ENCODE results near the gene SORCS1.

The SORCS1 gene

DNA sequence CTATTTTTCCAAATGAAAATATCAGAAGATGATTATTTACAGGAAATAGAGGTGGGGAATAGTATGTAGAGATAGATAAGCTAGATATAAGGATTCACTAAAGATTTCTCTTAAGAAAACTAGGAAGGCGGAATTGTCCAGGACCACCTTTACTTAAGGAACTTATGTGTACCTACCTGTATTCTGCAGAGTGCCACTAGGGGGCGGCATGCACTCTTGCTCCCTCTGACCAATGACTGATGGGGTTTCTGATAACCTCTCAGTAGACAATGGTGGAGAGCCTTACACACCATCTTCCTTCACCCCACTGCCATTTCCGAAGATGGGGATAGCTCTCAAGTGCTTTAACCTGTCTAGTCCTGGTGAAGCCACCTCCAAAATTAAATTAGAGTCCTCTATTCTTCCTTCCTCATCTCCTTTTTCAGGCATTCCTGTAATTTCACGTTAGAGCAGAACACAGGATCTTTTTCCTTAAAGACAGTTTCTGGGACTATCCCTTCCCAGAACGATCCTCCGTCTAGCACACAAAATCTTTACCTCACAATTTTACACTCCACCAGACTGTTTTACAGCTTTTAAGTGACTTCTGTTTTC lies 453.1 kb downstream of the SORCS1 start:
- WGBS, 2 experiments, result 82 to 84% methylated on average over 6 of the region's 6 CpGs
- no peak overlapping the region for H3K4me3 ChIP-seq (ENCODE audit: insufficient read depth, low read depth, low read length)
- H3K9me3 ChIP-seq (ENCODE audit: control insufficient read depth, low read length), result no peaks in the 10 kb centered on the region
- no peaks in the 10 kb centered on the region for H3K36me3 ChIP-seq (ENCODE audit: control insufficient read depth, insufficient read depth, low read length)
- peaks cover 5% of the 10 kb centered on the region for H3K4me1 ChIP-seq (ENCODE audit: control insufficient read depth, insufficient read depth, low read length)
- no peaks in the 10 kb centered on the region for H3K27me3 ChIP-seq (ENCODE audit: control insufficient read depth, insufficient read depth, low read length, poor library complexity, severe bottlenecking)
- H3K27ac ChIP-seq (ENCODE audit: insufficient read depth, low read depth, low read length, poor library complexity, severe bottlenecking), result no peak overlapping the region

- Histone ChIP-seq H3K36me3 (ENCODE audit: control insufficient read depth, insufficient read depth, low read length) (no peaks in the 10 kb centered on the region), H3K9me3 (ENCODE audit: control insufficient read depth, low read length) (no peaks in the 10 kb centered on the region), H3K4me3 (ENCODE audit: insufficient read depth, low read depth, low read length) (no peak overlapping the region), H3K27ac (ENCODE audit: insufficient read depth, low read depth, low read length, poor library complexity, severe bottlenecking) (no peak overlapping the region), H3K4me1 (ENCODE audit: control insufficient read depth, insufficient read depth, low read length) (peaks cover 5% of the 10 kb centered on the region), H3K27me3 (ENCODE audit: control insufficient read depth, insufficient read depth, low read length, poor library complexity, severe bottlenecking) (no peaks in the 10 kb centered on the region)
- 33% methylated on average over 2 of the region's 2 CpGs for whole genome bisulfite sequencing, 2 experiments
Measured at GRCh38 chr10:106708506-106708905, 456.0 kb downstream of the SORCS1 start.

- no peak overlapping the region for H3K27ac ChIP-seq (ENCODE audit: insufficient read depth, low read depth, low read length, poor library complexity, severe bottlenecking)
- peaks cover 5% of the 10 kb centered on the region for H3K4me1 ChIP-seq (ENCODE audit: control insufficient read depth, insufficient read depth, low read length)
- no peaks in the 10 kb centered on the region for H3K9me3 ChIP-seq (ENCODE audit: control insufficient read depth, low read length)
- no peaks in the 10 kb centered on the region for H3K36me3 ChIP-seq (ENCODE audit: control insufficient read depth, insufficient read depth, low read length)
- no peaks in the 10 kb centered on the region for H3K27me3 ChIP-seq (ENCODE audit: control insufficient read depth, insufficient read depth, low read length, poor library complexity, severe bottlenecking)
- 83 to 86% methylated on average over 3 of the region's 3 CpGs for WGBS, 2 experiments
- H3K4me3 ChIP-seq (ENCODE audit: insufficient read depth, low read depth, low read length), result no peak overlapping the region
Measured at GRCh38 chr10:106707657-106708056, 456.8 kb downstream of the SORCS1 start.

- Histone ChIP-seq H3K36me3 (ENCODE audit: control insufficient read depth, insufficient read depth, low read length) (no peaks in the 10 kb centered on the region), H3K4me1 (ENCODE audit: control insufficient read depth, insufficient read depth, low read length) (peaks cover 5% of the 10 kb centered on the region), H3K27ac (ENCODE audit: insufficient read depth, low read depth, low read length, poor library complexity, severe bottlenecking) (no peak overlapping the region), H3K9me3 (ENCODE audit: control insufficient read depth, low read length) (no peaks in the 10 kb centered on the region), H3K27me3 (ENCODE audit: control insufficient read depth, insufficient read depth, low read length, poor library complexity, severe bottlenecking) (no peaks in the 10 kb centered on the region), H3K4me3 (ENCODE audit: insufficient read depth, low read depth, low read length) (no peak overlapping the region)
Measured at GRCh38 chr10:106706127-106706526, 458.4 kb downstream of the SORCS1 start.

- Histone ChIP-seq H3K9me3 (ENCODE audit: control insufficient read depth, low read length) (no peaks in the 10 kb centered on the region), H3K36me3 (ENCODE audit: control insufficient read depth, insufficient read depth, low read length) (no peaks in the 10 kb centered on the region), H3K4me1 (ENCODE audit: control insufficient read depth, insufficient read depth, low read length) (peaks cover 5% of the 10 kb centered on the region), H3K27ac (ENCODE audit: insufficient read depth, low read depth, low read length, poor library complexity, severe bottlenecking) (no peak overlapping the region), H3K4me3 (ENCODE audit: insufficient read depth, low read depth, low read length) (no peak overlapping the region), H3K27me3 (ENCODE audit: control insufficient read depth, insufficient read depth, low read length, poor library complexity, severe bottlenecking) (no peaks in the 10 kb centered on the region)
- WGBS, 2 experiments, result 31 to 35% methylated on average over 8 to 9 of the region's 9 CpGs
Measured at GRCh38 chr10:106705681-106706100, 458.8 kb downstream of the SORCS1 start.

DNA sequence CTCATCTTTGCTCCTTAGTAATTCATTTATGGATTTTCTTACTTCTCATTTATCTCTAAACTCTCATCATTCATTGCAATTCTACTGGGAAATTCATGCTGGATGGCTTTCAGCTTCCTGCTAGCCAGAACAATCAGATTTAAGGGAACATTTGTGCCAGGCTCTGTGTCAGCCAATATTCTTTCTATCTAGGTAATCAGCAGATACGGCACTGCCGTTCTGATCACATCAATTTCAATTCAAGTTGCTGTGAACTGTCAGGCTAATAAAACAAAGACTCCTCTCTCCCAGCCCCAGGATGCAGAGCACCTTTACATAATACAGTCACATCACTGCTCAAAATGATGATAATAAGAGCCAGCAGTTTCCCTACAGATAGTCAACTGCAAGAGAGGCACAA lies 468.3 kb downstream of the SORCS1 start:
- no peaks in the 10 kb centered on the region for H3K4me1 ChIP-seq (ENCODE audit: control insufficient read depth, insufficient read depth, low read length)
- H3K27ac ChIP-seq (ENCODE audit: insufficient read depth, low read depth, low read length, poor library complexity, severe bottlenecking), result no peak overlapping the region

GRCh38 chr10:106694696-106695095 lies 469.8 kb downstream of the SORCS1 start:
- 92 to 95% methylated on average over 1 of the region's 1 CpG for WGBS, 2 experiments
- Histone ChIP-seq H3K4me1 (ENCODE audit: control insufficient read depth, insufficient read depth, low read length) (no peaks in the 10 kb centered on the region), H3K27ac (ENCODE audit: insufficient read depth, low read depth, low read length, poor library complexity, severe bottlenecking) (no peak overlapping the region), H3K27me3 (ENCODE audit: control insufficient read depth, insufficient read depth, low read length, poor library complexity, severe bottlenecking) (no peaks in the 10 kb centered on the region), H3K36me3 (ENCODE audit: control insufficient read depth, insufficient read depth, low read length) (no peaks in the 10 kb centered on the region), H3K4me3 (ENCODE audit: insufficient read depth, low read depth, low read length) (no peak overlapping the region), H3K9me3 (ENCODE audit: control insufficient read depth, low read length) (no peaks in the 10 kb centered on the region)

More for the DNA sequence above, 468.3 kb downstream of the SORCS1 start:
- Histone ChIP-seq H3K27me3 (ENCODE audit: control insufficient read depth, insufficient read depth, low read length, poor library complexity, severe bottlenecking) (no peaks in the 10 kb centered on the region), H3K4me3 (ENCODE audit: insufficient read depth, low read depth, low read length) (no peak overlapping the region), H3K36me3 (ENCODE audit: control insufficient read depth, insufficient read depth, low read length) (no peaks in the 10 kb centered on the region), H3K9me3 (ENCODE audit: control insufficient read depth, low read length) (no peaks in the 10 kb centered on the region)
- WGBS, 2 experiments, result 87 to 94% methylated on average over 2 of the region's 2 CpGs

GRCh38 chr10:106682175-106682574 lies 482.3 kb downstream of the SORCS1 start:
- no peaks in the 10 kb centered on the region for H3K36me3 ChIP-seq (ENCODE audit: control insufficient read depth, insufficient read depth, low read length)
- no peak overlapping the region for H3K27ac ChIP-seq (ENCODE audit: insufficient read depth, low read depth, low read length, poor library complexity, severe bottlenecking)
- H3K4me1 ChIP-seq (ENCODE audit: control insufficient read depth, insufficient read depth, low read length), result no peaks in the 10 kb centered on the region
- H3K27me3 ChIP-seq (ENCODE audit: control insufficient read depth, insufficient read depth, low read length, poor library complexity, severe bottlenecking), result no peaks in the 10 kb centered on the region
- H3K4me3 ChIP-seq (ENCODE audit: insufficient read depth, low read depth, low read length), result no peak overlapping the region
- no peaks in the 10 kb centered on the region for H3K9me3 ChIP-seq (ENCODE audit: control insufficient read depth, low read length)

DNA sequence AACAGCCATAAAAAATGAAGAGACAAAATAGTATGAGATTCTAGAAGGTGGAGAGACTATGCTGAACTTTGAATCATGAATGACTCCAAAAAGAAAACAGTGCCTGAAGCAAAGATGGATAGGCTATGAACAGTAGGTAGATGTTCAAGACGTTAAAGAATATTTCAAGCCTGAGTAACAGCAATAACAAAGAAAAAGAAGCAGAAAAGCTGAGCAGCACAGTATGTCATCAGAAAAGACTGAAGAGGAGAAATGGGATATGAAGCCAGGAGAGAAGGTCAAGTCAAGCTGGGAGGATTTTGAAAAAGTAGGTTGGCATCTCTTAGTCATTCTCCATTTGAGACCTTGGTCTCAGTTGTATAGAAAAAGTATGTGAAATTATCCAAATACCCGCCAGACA lies 484.4 kb downstream of the SORCS1 start:
- H3K36me3 ChIP-seq (ENCODE audit: control insufficient read depth, insufficient read depth, low read length), result no peaks in the 10 kb centered on the region
- 86 to 97% methylated on average over 1 to 2 of the region's 2 CpGs for WGBS, 2 experiments
- H3K4me3 ChIP-seq (ENCODE audit: insufficient read depth, low read depth, low read length), result no peak overlapping the region
- H3K27ac ChIP-seq (ENCODE audit: insufficient read depth, low read depth, low read length, poor library complexity, severe bottlenecking), result no peak overlapping the region
- H3K9me3 ChIP-seq (ENCODE audit: control insufficient read depth, low read length), result no peaks in the 10 kb centered on the region
- H3K4me1 ChIP-seq (ENCODE audit: control insufficient read depth, insufficient read depth, low read length), result no peaks in the 10 kb centered on the region
- no peaks in the 10 kb centered on the region for H3K27me3 ChIP-seq (ENCODE audit: control insufficient read depth, insufficient read depth, low read length, poor library complexity, severe bottlenecking)

- H3K36me3 ChIP-seq (ENCODE audit: control insufficient read depth, insufficient read depth, low read length), result no peaks in the 10 kb centered on the region
- H3K27ac ChIP-seq (ENCODE audit: insufficient read depth, low read depth, low read length, poor library complexity, severe bottlenecking), result no peak overlapping the region
- no peaks in the 10 kb centered on the region for H3K4me1 ChIP-seq (ENCODE audit: control insufficient read depth, insufficient read depth, low read length)
- no peaks in the 10 kb centered on the region for H3K27me3 ChIP-seq (ENCODE audit: control insufficient read depth, insufficient read depth, low read length, poor library complexity, severe bottlenecking)
- no peaks in the 10 kb centered on the region for H3K9me3 ChIP-seq (ENCODE audit: control insufficient read depth, low read length)
- no peak overlapping the region for H3K4me3 ChIP-seq (ENCODE audit: insufficient read depth, low read depth, low read length)
Measured at GRCh38 chr10:106679314-106679713, 485.2 kb downstream of the SORCS1 start.
